ENCODE results near the gene ZXDC. TPM values are rescaled to one million over a fixed set of nuclear protein-coding genes. Genes with fewer than 3 reads are reported as not detected.

Gene ZXDC
- total RNA-seq, 1 experiment from 2014 or later = 33.3 TPM

DNA sequence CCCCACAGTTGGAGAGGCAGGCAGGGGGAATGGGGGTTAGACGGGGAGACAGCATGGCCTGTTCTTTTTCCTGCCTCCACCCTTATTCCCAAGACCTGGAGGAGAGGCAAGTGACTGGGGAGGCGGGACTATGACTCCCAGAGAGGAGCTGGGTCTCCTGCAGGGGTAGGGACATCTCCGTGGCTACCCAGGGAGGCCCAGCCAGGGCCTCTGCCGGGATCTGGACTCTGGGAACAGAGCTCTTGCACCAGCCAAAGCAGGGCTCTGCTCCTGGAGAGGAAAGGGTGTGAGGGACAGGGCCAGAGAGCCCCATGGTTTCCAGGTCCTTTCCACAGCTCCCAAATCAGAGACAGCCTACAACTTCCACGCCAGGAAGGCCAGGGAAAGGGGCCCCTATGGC is 58.2 kb downstream of the ZXDC start:
- no peak for DNase-seq (ENCODE audit: low read depth, low spot score)
- Histone ChIP-seq H3K27me3 (ENCODE audit: control insufficient read depth, insufficient read depth, low read length) (no peaks in the 10 kb centered on the region), H3K9me3 (ENCODE audit: control insufficient read depth, insufficient read depth, low read depth, low read length) (no peaks in the 10 kb centered on the region), H3K27ac (ENCODE audit: low read length) (no peak overlapping the region), H3K36me3 (ENCODE audit: control insufficient read depth, insufficient read depth, low read length) (no peaks in the 10 kb centered on the region), H3K4me3 (ENCODE audit: low read depth in 2 of 2, low read length in 2 of 2) (no peak overlapping the region), H3K4me1 (ENCODE audit: control insufficient read depth, insufficient read depth, low read length) (no peaks in the 10 kb centered on the region)
- in situ Hi-C loops (cut with HindIII; ENCODE audit: low pct_unique_long_range_greater_than_20kb, low sequenced_read_pairs) (no loop called here), intact Hi-C loops (cut with micrococcal nuclease; ENCODE audit: unreplicated experiment) (no loop called here)
- no peak; the same call in 1 of the 2 replicates for ATAC-seq
- CTCF ChIA-PET = no interaction called here
- no TSS peak for BruUV-seq (replicated peaks)
- POLR2A ChIA-PET = no interaction called here
- TF ChIP-seq, protein P1, sequence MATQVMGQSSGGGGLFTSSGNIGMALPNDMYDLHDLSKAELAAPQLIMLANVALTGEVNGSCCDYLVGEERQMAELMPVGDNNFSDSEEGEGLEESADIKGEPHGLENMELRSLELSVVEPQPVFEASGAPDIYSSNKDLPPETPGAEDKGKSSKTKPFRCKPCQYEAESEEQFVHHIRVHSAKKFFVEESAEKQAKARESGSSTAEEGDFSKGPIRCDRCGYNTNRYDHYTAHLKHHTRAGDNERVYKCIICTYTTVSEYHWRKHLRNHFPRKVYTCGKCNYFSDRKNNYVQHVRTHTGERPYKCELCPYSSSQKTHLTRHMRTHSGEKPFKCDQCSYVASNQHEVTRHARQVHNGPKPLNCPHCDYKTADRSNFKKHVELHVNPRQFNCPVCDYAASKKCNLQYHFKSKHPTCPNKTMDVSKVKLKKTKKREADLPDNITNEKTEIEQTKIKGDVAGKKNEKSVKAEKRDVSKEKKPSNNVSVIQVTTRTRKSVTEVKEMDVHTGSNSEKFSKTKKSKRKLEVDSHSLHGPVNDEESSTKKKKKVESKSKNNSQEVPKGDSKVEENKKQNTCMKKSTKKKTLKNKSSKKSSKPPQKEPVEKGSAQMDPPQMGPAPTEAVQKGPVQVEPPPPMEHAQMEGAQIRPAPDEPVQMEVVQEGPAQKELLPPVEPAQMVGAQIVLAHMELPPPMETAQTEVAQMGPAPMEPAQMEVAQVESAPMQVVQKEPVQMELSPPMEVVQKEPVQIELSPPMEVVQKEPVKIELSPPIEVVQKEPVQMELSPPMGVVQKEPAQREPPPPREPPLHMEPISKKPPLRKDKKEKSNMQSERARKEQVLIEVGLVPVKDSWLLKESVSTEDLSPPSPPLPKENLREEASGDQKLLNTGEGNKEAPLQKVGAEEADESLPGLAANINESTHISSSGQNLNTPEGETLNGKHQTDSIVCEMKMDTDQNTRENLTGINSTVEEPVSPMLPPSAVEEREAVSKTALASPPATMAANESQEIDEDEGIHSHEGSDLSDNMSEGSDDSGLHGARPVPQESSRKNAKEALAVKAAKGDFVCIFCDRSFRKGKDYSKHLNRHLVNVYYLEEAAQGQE (IDR thresholded peaks at IDR 0.05; ENCODE audit: insufficient read depth in 1 of 2, low read depth in 2 of 2, low read length in 1 of 2) = no peak
- TF ChIP-seq, protein P2, sequence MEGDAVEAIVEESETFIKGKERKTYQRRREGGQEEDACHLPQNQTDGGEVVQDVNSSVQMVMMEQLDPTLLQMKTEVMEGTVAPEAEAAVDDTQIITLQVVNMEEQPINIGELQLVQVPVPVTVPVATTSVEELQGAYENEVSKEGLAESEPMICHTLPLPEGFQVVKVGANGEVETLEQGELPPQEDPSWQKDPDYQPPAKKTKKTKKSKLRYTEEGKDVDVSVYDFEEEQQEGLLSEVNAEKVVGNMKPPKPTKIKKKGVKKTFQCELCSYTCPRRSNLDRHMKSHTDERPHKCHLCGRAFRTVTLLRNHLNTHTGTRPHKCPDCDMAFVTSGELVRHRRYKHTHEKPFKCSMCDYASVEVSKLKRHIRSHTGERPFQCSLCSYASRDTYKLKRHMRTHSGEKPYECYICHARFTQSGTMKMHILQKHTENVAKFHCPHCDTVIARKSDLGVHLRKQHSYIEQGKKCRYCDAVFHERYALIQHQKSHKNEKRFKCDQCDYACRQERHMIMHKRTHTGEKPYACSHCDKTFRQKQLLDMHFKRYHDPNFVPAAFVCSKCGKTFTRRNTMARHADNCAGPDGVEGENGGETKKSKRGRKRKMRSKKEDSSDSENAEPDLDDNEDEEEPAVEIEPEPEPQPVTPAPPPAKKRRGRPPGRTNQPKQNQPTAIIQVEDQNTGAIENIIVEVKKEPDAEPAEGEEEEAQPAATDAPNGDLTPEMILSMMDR (IDR thresholded peaks at IDR 0.05) = no peak
- TF ChIP-seq SIN3A (IDR thresholded peaks at IDR 0.05; ENCODE audit: borderline replicate concordance, insufficient read depth, low read depth, low read length) = no peak

DNA sequence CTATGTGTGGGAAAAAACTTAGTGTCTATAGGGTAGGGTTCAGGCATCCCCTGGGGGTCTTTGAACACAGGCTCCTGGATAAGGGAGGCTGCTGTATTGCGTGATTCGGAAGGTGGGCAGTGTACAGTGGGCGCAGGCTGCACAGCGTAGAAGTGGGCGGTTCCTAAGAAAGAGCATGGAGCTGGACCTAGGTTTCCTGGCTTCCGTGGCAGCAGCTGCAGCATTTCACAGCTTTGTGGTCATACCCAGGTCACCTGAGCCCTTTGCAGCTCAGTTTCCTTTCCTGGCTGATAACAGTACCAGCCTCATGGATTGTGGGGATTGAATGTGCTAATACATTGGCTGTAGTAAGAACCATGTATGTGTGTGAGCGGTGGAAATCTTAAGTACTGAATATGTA is 58.7 kb downstream of the ZXDC start:
- ChIA-PET POLR2A (no interaction called here), CTCF (no interaction called here)
- Histone ChIP-seq H3K27ac (ENCODE audit: low read length) (no peak overlapping the region), H3K27me3 (ENCODE audit: control insufficient read depth, insufficient read depth, low read length) (no peaks in the 10 kb centered on the region), H3K9me3 (ENCODE audit: control insufficient read depth, insufficient read depth, low read depth, low read length) (no peaks in the 10 kb centered on the region), H3K4me3 (ENCODE audit: low read depth in 2 of 2, low read length in 2 of 2) (no peak overlapping the region), H3K4me1 (ENCODE audit: control insufficient read depth, insufficient read depth, low read length) (no peaks in the 10 kb centered on the region), H3K36me3 (ENCODE audit: control insufficient read depth, insufficient read depth, low read length) (no peaks in the 10 kb centered on the region)
- ATAC-seq (no peak), DNase-seq (ENCODE audit: low read depth, low spot score) (no peak)
- no TSS peak for BruUV-seq (replicated peaks)
- in situ Hi-C loops (cut with HindIII; ENCODE audit: low pct_unique_long_range_greater_than_20kb, low sequenced_read_pairs) = no loop called here
- intact Hi-C loops (cut with micrococcal nuclease; ENCODE audit: unreplicated experiment) = no loop called here
- TF ChIP-seq, protein P1 (IDR thresholded peaks at IDR 0.05; ENCODE audit: insufficient read depth in 1 of 2, low read depth in 2 of 2, low read length in 1 of 2) = no peak
- TF ChIP-seq, protein P2 (IDR thresholded peaks at IDR 0.05) = no peak
- TF ChIP-seq POLR2AphosphoS5 (IDR thresholded peaks at IDR 0.05; ENCODE audit: low read depth, low read length) = no peak
- no peak for TF ChIP-seq SIN3A (IDR thresholded peaks at IDR 0.05; ENCODE audit: borderline replicate concordance, insufficient read depth, low read depth, low read length)
- TF ChIP-seq TCF7L2 (IDR thresholded peaks at IDR 0.05; ENCODE audit: low read depth, low read length) = no peak

Data from Panc1 (cell line).